Rectal smooth muscle tissue (tissue), 1 donor: ENCODE measurements around the gene FAM151A.

Source experiments
- H3K27ac ChIP-seq: one replicate; pipeline ENCODE4 v1.7.0; 2013; ENCODE audit warnings: low read depth, low read length, inconsistent platforms
- H3K27me3 ChIP-seq: one replicate; pipeline ENCODE4 v1.7.0; 2013; ENCODE audit warnings: low read length; ENCODE audit not compliant: control insufficient read depth, insufficient read depth
- H3K36me3 ChIP-seq: one replicate; pipeline ENCODE4 v1.7.0; 2013; ENCODE audit warnings: low read length; ENCODE audit not compliant: control insufficient read depth, insufficient read depth
- H3K4me1 ChIP-seq: one replicate; pipeline ENCODE4 v1.7.0; 2013; ENCODE audit warnings: low read length; ENCODE audit not compliant: control insufficient read depth, insufficient read depth
- H3K4me3 ChIP-seq: one replicate; pipeline ENCODE4 v1.7.0; 2013; ENCODE audit warnings: low read length
- H3K9ac ChIP-seq: one replicate; pipeline ENCODE4 v1.7.0; 2013; ENCODE audit warnings: low read length

Gene FAM151A

DNA sequence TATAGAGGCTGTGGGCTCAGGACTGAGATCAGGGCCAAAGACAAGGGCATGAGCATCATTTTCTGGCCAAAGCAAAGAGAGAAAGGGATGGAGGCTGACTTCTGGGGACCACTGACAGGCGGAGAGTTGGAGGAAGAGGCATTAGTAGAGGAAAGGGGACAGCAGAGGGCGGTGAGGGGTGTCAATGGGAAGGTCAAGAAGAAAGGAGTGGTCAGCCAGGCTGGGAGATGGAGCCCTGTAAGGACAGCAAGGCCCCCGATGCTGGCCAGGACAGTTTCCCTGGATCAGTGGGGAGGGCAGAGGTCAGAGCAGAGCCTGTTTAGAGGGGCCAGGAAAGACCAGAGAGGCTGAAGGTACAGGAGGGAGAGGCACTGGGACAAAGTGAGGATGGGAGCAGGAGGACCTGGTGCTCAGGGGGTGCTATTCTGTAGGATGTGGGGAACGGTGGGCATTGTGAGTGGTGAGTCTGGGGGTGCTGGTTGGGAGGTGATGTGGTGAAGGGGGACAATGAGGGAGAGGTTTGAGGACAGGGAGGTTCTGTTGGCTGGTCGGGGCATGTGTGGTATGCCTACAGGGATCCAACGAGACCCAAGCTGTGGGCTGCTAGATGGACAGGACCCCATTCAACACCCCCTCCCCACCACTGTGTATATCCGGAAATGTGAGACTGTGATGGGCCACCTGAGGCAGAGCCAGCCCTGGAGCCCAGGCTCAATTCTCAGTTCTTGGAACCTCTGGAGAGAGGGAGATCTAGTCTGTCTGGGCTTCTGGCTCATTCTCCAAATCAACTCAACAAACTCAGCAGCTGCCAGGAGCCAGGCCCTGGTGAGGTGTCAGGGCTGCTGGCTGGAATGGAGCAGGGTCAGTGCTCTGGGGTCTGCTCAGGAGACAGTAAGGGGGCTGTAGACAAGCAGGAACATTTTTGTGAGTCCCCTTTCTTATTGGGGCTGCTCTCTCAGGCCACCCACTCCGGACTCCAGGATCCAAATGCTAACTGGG lies 1.4 kb upstream of the FAM151A start:
- no peaks in the 10 kb centered on the region for H3K36me3 ChIP-seq
- no peaks in the 10 kb centered on the region for H3K4me1 ChIP-seq
- H3K27me3 ChIP-seq, result no peaks in the 10 kb centered on the region
- no peak overlapping the region for H3K27ac ChIP-seq
- H3K9ac ChIP-seq, result no peak overlapping the region
- no peak overlapping the region for H3K4me3 ChIP-seq

DNA sequence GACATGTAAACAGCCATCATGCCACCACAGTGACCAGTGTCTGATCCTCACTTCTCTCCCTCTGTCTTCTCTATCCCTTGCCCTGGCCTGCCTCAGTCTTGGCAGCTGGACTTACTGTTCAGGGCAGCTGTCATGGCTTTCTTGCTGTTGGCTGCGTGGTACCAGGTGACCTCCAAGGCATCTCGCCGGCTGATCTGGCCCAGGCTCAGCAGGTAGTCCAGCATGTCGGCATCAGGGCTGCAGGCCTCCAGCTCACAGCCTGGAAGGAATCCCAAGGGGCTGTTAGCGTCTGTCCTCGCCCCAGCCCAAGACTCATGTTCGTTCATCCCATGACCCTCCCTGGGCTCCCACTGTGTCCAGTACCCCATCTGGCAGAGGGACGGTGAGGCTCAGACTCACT lies 3.6 kb downstream of the FAM151A start:
- Histone ChIP-seq H3K4me1 (no peaks in the 10 kb centered on the region), H3K4me3 (no peak overlapping the region), H3K36me3 (no peaks in the 10 kb centered on the region), H3K27ac (no peak overlapping the region), H3K9ac (no peak overlapping the region), H3K27me3 (no peaks in the 10 kb centered on the region)

DNA sequence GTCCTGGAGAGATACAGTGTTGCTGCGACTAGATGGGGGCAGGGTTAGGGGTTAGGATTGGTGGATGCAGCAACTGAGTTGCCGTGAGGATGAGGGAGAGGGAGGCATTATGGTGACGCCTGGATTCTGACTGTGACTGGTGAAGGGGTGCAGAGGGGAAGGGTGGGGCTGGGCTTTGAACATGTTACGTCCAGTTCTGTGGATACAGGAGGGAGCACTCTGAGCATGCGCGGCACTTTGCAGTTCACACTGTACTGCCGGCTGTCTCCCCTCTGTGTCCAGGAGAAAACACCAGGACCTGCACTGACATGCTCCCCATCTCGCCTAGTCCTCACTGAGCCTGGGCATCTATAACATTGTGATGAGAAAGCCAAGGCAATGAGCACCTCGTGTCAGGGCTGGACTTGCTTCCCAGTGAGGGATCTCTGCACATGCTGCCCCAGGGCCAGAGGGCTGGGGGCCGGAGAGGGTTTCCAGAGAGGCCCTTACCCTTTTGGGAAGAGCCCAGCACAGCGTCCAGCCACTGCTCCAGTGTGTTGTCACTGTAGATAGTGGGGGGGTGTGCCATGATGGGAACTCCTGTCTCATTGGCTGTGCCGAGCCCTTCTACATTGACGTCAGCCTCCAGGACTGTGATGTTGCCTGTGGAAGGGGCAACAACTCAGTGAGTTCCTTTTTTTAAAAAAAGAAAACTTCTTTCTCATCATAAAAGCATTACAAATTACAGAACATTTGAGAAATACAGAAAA lies 7.6 kb downstream of the FAM151A start:
- Histone ChIP-seq H3K9ac (no peak overlapping the region), H3K4me3 (no peak overlapping the region), H3K4me1 (no peaks in the 10 kb centered on the region), H3K27me3 (no peaks in the 10 kb centered on the region), H3K36me3 (no peaks in the 10 kb centered on the region), H3K27ac (no peak overlapping the region)

GRCh38 chr1:54614563-54614962 lies 8.8 kb downstream of the FAM151A start:
- Histone ChIP-seq H3K4me1 (no peaks in the 10 kb centered on the region), H3K4me3 (no peak overlapping the region), H3K27me3 (no peaks in the 10 kb centered on the region), H3K36me3 (no peaks in the 10 kb centered on the region), H3K27ac (no peak overlapping the region), H3K9ac (no peak overlapping the region)

DNA sequence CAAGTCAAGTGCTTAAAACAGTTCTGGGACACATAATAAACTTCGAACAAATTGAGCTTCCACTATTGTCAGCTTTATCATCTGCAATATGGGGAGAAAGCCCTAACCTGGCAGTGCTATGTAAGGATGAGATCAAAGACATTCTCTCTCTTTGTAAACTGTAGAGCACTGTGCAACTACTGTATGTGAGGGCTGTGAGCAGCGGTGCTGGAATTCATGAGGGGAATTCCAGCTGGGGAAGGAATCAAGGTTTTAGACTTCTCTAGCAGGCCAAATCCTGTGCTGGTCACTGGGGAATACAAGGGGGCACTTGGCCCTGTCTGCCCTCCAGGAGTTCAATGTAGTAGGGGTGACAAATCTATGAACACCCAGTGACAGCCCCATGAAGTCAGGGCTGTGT lies 9.3 kb downstream of the FAM151A start:
- Histone ChIP-seq H3K36me3 (peaks cover 3% of the 10 kb centered on the region), H3K27ac (no peak overlapping the region), H3K4me3 (no peak overlapping the region), H3K4me1 (no peaks in the 10 kb centered on the region), H3K27me3 (no peaks in the 10 kb centered on the region), H3K9ac (no peak overlapping the region)

DNA sequence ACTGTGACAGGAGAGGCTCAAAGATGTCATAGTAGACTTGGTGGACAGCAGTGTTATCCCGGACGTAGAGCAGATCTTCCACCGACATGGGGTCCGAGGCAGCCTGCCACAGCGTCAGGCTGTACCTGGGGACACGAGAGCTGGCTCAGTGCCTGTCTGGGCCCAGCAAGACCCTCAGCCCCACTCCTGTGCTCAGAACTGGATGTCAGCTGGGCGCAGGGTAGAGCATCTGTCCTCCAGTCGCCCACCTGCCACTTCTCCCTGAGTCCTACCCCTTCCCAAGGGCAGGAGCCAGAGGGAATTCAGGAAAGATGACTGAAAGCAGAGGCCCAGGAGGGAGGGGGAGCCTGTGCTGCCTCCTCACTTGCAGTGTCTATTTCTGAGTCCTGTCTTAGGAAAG lies 11.7 kb downstream of the FAM151A start:
- Histone ChIP-seq H3K4me1 (no peaks in the 10 kb centered on the region), H3K27ac (no peak overlapping the region), H3K4me3 (no peak overlapping the region), H3K27me3 (no peaks in the 10 kb centered on the region), H3K9ac (no peak overlapping the region), H3K36me3 (peaks cover 14% of the 10 kb centered on the region)

DNA sequence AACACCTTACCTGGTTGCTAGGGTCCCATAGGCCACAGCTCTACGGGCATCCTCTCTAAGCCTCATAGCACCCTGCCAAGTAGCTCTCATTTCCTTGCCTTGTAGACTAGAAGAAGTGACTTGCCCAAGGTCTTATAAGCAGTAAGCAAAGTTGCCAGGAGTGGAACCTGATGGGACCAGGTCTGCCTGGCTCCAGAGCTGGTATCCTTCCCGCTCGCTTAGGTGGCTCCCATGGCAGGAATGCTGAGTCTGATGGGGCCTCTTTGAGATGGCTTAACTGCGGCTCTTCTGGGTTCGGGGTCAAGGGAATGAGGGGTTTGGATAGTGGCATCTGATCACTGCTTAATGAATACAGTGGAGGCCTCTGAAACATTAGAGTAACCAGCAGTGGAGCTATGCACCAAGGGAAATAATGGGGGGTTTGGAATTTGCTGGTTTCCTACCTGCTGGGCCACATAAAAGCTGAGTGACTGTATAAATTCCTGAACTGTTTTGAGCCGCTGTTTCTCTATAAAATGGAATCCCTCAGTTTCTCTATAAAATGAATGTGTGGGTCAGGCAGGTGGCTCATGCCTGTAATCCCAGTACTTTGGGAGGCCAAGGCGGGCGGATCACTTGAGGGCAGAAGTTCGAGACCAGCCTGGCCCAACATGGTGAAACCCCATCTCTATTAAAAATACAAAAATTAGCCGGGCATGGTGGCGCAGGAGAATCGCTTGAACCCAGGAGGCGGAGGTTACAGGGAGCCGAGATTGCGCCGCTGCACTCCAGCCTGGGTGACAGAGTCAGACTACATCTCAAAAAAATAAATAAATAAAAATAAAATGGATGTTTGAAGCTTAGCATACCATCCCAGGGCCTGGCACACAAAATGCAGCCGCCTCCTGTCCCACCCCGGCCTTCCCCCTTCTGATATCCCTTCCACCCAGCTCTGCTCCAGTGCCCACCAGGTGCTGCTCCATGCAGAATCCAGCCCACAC lies 12.4 kb downstream of the FAM151A start:
- no peaks in the 10 kb centered on the region for H3K4me1 ChIP-seq
- H3K36me3 ChIP-seq, result peaks cover 15% of the 10 kb centered on the region
- no peak overlapping the region for H3K4me3 ChIP-seq
- H3K9ac ChIP-seq, result no peak overlapping the region
- no peaks in the 10 kb centered on the region for H3K27me3 ChIP-seq
- H3K27ac ChIP-seq, result no peak overlapping the region

GRCh38 chr1:54610048-54610447 lies 13.3 kb downstream of the FAM151A start:
- Histone ChIP-seq H3K27me3 (no peaks in the 10 kb centered on the region), H3K27ac (no peak overlapping the region), H3K4me3 (no peak overlapping the region), H3K4me1 (no peaks in the 10 kb centered on the region), H3K9ac (no peak overlapping the region), H3K36me3 (peaks cover 15% of the 10 kb centered on the region)

GRCh38 chr1:54609301-54609921 lies 13.9 kb downstream of the FAM151A start:
- Histone ChIP-seq H3K27me3 (no peaks in the 10 kb centered on the region), H3K27ac (no peak overlapping the region), H3K36me3 (peaks cover 15% of the 10 kb centered on the region), H3K4me1 (no peaks in the 10 kb centered on the region), H3K9ac (no peak overlapping the region), H3K4me3 (no peak overlapping the region)

- no peak overlapping the region for H3K4me3 ChIP-seq
- no peak overlapping the region for H3K9ac ChIP-seq
- H3K4me1 ChIP-seq, result no peaks in the 10 kb centered on the region
- H3K27ac ChIP-seq, result no peak overlapping the region
- peaks cover 15% of the 10 kb centered on the region for H3K36me3 ChIP-seq
- no peaks in the 10 kb centered on the region for H3K27me3 ChIP-seq
These were observed 14.6 kb downstream of the FAM151A start for GRCh38 chr1:54608566-54609230.

DNA sequence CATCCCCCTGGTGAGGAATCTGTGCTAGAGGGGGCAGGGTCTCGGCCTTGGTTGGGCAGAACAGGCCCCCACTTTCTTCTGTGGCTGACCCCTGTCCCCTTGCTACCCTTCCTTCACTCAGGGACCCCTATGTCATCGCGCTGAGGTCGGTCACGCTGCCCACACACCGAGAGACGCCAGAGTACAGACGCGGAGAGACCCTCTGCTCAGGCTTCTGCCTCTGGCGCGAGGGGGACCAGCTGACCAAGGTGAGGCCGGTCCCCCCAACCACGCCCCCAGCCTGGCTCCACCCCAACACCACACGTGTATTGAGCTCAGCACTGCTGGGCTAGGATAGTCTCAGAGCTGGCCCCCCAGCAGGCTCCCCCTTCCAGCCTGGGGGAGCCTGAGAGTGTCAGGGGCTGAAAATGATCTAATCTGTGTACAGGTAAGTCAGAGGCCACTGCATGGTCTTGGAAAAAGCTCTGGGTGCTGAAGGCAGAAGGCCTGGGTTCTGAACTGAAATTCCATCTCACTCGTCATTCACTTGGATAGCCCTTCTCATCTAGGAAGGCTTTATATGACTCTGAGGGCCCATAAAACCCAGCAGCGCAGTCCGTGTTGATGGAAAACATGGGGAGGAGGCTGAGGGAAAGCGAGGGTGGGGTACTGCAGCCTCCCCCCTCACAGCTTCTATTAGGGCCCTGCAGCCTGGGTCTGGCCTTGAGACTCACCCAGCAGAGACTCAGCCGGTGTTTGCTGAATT lies 15.3 kb downstream of the FAM151A start:
- Histone ChIP-seq H3K27me3 (no peaks in the 10 kb centered on the region), H3K4me3 (no peak overlapping the region), H3K27ac (no peak overlapping the region), H3K4me1 (no peaks in the 10 kb centered on the region), H3K36me3 (peaks cover 15% of the 10 kb centered on the region), H3K9ac (no peak overlapping the region)
